ENCODE results near the gene AP1AR.

- TF ChIP-seq, protein P1, sequence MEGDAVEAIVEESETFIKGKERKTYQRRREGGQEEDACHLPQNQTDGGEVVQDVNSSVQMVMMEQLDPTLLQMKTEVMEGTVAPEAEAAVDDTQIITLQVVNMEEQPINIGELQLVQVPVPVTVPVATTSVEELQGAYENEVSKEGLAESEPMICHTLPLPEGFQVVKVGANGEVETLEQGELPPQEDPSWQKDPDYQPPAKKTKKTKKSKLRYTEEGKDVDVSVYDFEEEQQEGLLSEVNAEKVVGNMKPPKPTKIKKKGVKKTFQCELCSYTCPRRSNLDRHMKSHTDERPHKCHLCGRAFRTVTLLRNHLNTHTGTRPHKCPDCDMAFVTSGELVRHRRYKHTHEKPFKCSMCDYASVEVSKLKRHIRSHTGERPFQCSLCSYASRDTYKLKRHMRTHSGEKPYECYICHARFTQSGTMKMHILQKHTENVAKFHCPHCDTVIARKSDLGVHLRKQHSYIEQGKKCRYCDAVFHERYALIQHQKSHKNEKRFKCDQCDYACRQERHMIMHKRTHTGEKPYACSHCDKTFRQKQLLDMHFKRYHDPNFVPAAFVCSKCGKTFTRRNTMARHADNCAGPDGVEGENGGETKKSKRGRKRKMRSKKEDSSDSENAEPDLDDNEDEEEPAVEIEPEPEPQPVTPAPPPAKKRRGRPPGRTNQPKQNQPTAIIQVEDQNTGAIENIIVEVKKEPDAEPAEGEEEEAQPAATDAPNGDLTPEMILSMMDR (IDR thresholded peaks at IDR 0.05), result no peak
- TF ChIP-seq ZFX (IDR thresholded peaks at IDR 0.05; ENCODE audit: borderline replicate concordance), result no peak
Measured at GRCh38 chr4:112213856-112214255, 17.7 kb upstream of the AP1AR start.

Data from 22Rv1 (cell line).